ENCODE data around the gene WFDC6.

WFDC6 gene

DNA sequence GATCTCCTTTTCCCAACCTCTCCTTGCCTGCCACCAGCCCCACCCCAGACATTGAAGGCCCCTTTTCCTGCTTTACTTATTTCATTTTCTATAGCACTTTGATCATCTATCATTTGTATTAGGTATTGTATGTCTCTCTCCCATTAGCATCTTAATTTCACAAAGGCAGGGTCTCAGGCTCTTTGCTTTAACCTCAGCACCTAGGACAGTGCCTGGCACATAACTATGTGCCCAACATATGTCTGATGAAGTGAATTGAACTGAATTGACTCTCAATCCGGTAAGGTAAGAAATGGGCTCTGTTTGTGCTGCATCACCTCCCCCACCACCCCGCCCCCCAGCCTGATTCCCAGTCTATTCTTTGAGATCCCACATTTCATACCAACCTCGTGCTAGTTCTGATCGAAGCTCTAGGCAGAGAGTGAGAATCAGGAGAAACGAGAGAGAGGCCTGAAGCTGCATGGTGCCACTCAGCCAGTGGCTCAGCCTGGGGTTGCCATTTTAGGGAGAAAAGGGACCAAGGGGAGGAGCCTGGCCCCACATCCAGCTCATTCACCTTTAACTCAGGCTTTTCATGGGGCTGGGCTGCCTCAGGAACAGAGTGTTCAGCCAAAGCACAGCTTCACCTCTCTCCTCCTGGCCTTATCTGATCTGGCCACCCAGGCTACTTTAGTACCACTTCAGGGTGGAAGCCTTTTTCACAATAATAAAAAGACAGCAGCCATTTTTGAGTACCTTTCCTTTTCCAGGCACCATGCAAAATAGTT lies 24.0 kb downstream of the WFDC6 start, which contains the start of gene SPINT3:
SPINT3 (minus strand) TSS at position 476 of the 767 bp plus-strand sequence; CDS start at position 462, 14 bp downstream.
- DNase-seq = no peak

DNA sequence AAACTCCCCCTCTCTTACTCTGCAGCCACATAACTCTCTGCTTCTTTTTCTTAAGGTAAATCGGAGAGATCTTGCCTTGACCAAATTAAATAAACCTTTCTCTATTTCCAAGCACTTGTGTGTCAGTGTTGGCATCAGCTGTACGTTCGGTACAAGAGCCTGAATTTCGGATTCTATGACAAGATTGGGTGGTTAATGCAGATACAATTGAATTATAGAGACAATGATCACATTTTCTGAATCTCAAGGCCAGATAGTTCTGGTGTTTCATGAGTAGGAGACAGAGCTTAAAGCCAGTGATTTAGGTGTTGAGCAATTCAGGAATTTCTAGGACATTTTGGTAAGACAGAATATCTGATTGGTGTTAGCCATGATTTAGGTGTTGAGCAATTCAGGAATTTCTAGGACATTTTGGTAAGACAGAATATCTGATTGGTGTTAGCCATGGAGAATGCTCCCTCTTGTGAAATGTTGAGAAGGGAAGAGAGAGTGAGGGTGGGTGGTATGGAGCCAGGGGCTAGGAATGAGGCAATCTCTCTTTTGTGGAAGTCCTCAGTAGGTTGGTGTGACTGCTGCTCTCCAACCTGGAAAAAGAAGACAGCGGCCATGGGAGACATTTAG lies 28.9 kb downstream of the WFDC6 start:
- no peak for DNase-seq

- DNase-seq = no peak
Observed at GRCh38 chr20:45509091-45509490, 30.2 kb downstream of the WFDC6 start.

GRCh38 chr20:45508068-45508886 lies 31.0 kb downstream of the WFDC6 start:
- no peak for DNase-seq

- DNase-seq = no peak
Observed at GRCh38 chr20:45507011-45507820, 32.1 kb downstream of the WFDC6 start.

- DNase-seq = no peak
Observed at GRCh38 chr20:45506398-45506797, 32.9 kb downstream of the WFDC6 start.

DNA sequence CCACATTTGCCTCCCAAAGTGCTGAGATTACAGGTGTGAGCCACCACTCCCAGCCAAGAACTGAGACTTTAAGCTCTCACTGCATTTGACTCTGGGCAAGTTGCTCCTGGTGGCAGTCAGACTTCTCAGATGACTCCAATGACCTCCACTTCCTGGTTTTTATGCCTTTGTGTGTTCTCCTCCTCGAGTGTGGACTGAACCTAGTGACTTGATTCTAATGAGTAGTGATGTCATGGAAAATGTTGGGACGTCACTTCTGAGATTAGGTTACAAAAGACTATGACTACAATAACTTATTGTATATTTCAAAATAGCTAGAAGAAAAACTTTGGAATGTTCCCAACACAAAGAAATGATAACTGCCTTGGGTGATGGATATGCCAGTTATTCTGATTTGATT lies 35.9 kb downstream of the WFDC6 start:
- no peak for DNase-seq

GRCh38 chr20:45502561-45502960 lies 36.7 kb downstream of the WFDC6 start:
- DNase-seq = no peak

GRCh38 chr20:45501600-45501999 lies 37.7 kb downstream of the WFDC6 start:
- no peak for DNase-seq

- no peak for DNase-seq
Observed at GRCh38 chr20:45500022-45500421, 39.3 kb downstream of the WFDC6 start.

GRCh38 chr20:45497971-45498494 lies 41.2 kb downstream of the WFDC6 start:
- no peak for DNase-seq

- DNase-seq = no peak
Observed at GRCh38 chr20:45496166-45496565, 43.1 kb downstream of the WFDC6 start.

DNA sequence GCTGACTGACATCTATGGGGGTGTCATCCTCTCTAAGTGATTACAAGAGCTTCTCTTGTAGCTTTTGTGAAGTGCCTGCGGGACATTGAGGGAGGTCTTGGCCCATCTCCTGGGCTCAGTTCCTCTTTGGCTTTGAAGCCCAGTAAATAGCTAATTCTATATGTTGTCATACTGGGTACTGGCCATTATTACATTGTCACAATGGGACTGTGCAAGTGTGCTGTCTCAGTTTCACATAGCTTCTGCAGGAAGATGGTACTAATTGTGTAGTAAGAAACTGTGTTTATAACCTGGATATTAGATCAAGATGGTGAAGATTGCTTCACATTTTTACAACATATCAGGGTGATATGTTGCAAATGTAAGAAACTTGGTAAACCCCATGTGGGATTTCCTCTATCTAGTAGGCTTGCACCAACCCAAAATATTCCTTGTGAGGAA lies 43.8 kb downstream of the WFDC6 start:
- no peak for DNase-seq

DNA sequence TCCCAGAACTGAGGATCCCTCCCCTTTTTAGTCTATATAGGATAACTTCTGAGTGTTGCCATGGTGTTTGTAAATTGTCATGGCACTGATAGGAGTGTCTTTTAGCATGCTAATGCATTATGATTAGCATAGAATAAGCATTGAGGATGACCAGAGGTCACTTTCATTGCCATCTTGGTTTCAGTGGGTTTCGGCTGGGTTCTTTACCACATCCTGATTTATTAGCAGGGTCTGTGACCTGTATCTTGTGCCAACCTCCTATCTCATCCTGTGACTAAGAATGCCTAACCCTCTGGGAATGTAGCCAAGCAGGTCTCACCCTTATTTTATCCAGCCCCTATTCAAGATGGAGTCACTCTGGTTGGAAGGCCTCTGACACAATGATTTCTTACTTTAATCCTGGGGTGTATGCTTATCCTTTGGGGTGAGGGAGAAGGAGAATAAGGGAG lies 50.2 kb downstream of the WFDC6 start:
- DNase-seq = no peak

- no peak for DNase-seq
Observed at GRCh38 chr20:45487231-45487635, 52.0 kb downstream of the WFDC6 start.

DNA sequence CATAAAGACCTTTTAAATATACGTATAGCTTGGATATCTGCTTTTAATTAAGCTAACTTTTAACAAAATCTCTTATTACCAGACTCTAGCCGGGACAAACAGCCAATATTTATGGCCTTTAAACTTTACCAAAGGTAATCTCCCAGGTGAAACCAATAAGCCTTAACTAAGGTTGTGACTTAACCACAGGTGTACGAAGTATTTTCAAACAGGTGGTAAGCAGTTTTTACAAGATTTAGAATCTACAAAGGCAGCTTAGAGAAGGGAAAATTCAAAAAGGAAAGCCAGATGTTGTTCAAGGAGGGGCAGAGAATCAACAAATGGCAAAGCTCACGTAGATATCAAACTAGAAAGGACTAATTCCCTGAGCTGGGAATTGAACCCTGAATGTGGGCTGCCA lies 53.9 kb downstream of the WFDC6 start:
- no peak for DNase-seq

GRCh38 chr20:45484676-45485075 lies 54.6 kb downstream of the WFDC6 start:
- DNase-seq = no peak

Data from NCI-H1105 (cell line).